HG02970 (cell line): ENCODE results near the gene PLD3.
"Not testable (repeated sequence)": the region's sequence is repeated elsewhere in the genome, so short reads cannot be mapped to it uniquely, and the experiment has no call there.

Source experiments
- ATAC-seq: cut with Tn5 transposase; IDR thresholded peaks from one replicate; pipeline ENCODE4 v1.9.1; 2021; ENCODE audit warnings: mild to moderate bottlenecking, moderate library complexity, moderate number of reproducible peaks; ENCODE audit not compliant: unreplicated experiment, low FRiP score

The PLD3 gene

GRCh38 chr19:40326201-40326600, 22.3 kb upstream of the PLD3 start:
- ATAC-seq: no peak

GRCh38 chr19:40331052-40331451, 17.4 kb upstream of the PLD3 start:
- ATAC-seq: no peak

GRCh38 chr19:40332669-40333068, 15.8 kb upstream of the PLD3 start:
- no peak for ATAC-seq

GRCh38 chr19:40333083-40333482, 15.4 kb upstream of the PLD3 start:
- not testable (repeated sequence) for ATAC-seq

GRCh38 chr19:40335101-40335500, 13.4 kb upstream of the PLD3 start:
- ATAC-seq: no peak

- no peak for ATAC-seq
Observed at GRCh38 chr19:40335855-40336600, 12.5 kb upstream of the PLD3 start.

GRCh38 chr19:40336601-40336900, 11.9 kb upstream of the PLD3 start:
- ATAC-seq: no peak

GRCh38 chr19:40337107-40337506, 11.4 kb upstream of the PLD3 start:
- ATAC-seq: no peak

- no peak for ATAC-seq
Observed at GRCh38 chr19:40337594-40337993, 10.9 kb upstream of the PLD3 start.

GRCh38 chr19:40339018-40339728, 9.3 kb upstream of the PLD3 start:
- no peak for ATAC-seq

- no peak for ATAC-seq
Observed at GRCh38 chr19:40341601-40342482, 6.7 kb upstream of the PLD3 start.

- ATAC-seq: no peak
Observed at GRCh38 chr19:40342644-40343311, 5.7 kb upstream of the PLD3 start.

- ATAC-seq: no peak
Observed at GRCh38 chr19:40344422-40344821, 4.1 kb upstream of the PLD3 start.

GRCh38 chr19:40348961-40349507, 539 bp downstream of the PLD3 start:
- ATAC-seq: no peak

- no peak for ATAC-seq
Observed at GRCh38 chr19:40355975-40356680, 7.6 kb downstream of the PLD3 start.

GRCh38 chr19:40356681-40357595, 8.4 kb downstream of the PLD3 start:
- ATAC-seq: no peak

GRCh38 chr19:40357640-40358039, 9.1 kb downstream of the PLD3 start:
- no peak for ATAC-seq

- ATAC-seq: no peak
Observed at GRCh38 chr19:40358773-40359172, 10.3 kb downstream of the PLD3 start.
